OCI-LY7 (cell line): Measurements from ENCODE around the gene CDCA4.

Experiments
- EZH2phosphoT487 ChIP-seq: fragments of 200-600 bp; sonication (generic); IDR thresholded peaks from 2 replicates; pipeline ENCODE4 v1.6.1; 2018; ENCODE audit warnings: low read depth, borderline replicate concordance, mild to moderate bottlenecking, mixed run types, antibody characterized with exemption, low read length, moderate library complexity, mixed read lengths
- TF ChIP-seq, protein P1 (sequence below): fragments of 200-600 bp; sonication (generic); conservative IDR thresholded peaks from 2 replicates; pipeline ENCODE4 v1.5.1; 2014; ENCODE audit warnings: mild to moderate bottlenecking, antibody characterized with exemption, low read length, moderate library complexity, mixed read lengths

DNA sequence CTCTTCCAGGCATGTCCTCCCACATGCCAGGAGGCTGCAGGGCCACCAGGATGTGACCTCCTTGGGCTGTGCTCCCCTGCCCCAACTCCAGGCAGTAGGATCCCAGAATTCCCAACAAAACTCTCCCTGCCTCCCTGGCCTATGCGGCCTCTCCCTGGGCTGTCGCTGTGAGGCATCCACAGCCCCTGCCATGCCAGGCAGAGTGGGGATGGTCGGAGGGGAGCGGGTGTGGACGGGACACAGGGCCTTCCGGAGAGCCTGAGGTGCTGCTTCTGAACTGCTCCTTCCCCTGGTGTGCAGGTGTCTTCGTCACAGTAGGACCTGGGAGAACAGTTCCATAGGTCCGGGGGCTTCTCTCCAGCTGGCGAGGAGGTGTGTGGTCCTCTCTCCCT, 26.0 kb upstream of the CDCA4 start:
- no peak for TF ChIP-seq EZH2phosphoT487
- TF ChIP-seq, protein P1, sequence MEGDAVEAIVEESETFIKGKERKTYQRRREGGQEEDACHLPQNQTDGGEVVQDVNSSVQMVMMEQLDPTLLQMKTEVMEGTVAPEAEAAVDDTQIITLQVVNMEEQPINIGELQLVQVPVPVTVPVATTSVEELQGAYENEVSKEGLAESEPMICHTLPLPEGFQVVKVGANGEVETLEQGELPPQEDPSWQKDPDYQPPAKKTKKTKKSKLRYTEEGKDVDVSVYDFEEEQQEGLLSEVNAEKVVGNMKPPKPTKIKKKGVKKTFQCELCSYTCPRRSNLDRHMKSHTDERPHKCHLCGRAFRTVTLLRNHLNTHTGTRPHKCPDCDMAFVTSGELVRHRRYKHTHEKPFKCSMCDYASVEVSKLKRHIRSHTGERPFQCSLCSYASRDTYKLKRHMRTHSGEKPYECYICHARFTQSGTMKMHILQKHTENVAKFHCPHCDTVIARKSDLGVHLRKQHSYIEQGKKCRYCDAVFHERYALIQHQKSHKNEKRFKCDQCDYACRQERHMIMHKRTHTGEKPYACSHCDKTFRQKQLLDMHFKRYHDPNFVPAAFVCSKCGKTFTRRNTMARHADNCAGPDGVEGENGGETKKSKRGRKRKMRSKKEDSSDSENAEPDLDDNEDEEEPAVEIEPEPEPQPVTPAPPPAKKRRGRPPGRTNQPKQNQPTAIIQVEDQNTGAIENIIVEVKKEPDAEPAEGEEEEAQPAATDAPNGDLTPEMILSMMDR, result no peak
